CD14-positive monocyte (primary cell): ENCODE results near the gene DSTYK. TPM values are rescaled to one million over a fixed set of nuclear protein-coding genes. Genes with fewer than 3 reads are reported as not detected.

Experiments
- DNase-seq, 3 donors: peaks; one replicate each; pipeline ENCODE4 v3.0.0-alpha.2; 2011 to 2022
- H2AFZ ChIP-seq: 2 replicates; pipeline ENCODE4 v1.6.0; 2012; ENCODE audit warnings: mild to moderate bottlenecking, low read depth, low read length, inconsistent platforms; ENCODE audit not compliant: insufficient read depth, poor library complexity, severe bottlenecking
- H3K27ac ChIP-seq, 2 donors: 1 replicate in 1 of 2; 2 replicates in 1 of 2; pipeline ENCODE4 v1.5.1; 2012 to 2013; ENCODE audit warnings: low read length in 2 of 2, control low read depth in 1 of 2, inconsistent platforms in 1 of 2, low read depth in 1 of 2, mild to moderate bottlenecking in 1 of 2
- H3K27me3 ChIP-seq, 2 donors: one replicate each; pipeline versions ENCODE4 v1.6.0 to v1.6.1; 2011 to 2013; ENCODE audit warnings: low read length in 2 of 2; ENCODE audit not compliant: control insufficient read depth in 2 of 2, insufficient read depth in 2 of 2
- H3K36me3 ChIP-seq, 2 donors: replicated peaks in 1 of 2; 1 replicate in 1 of 2; 2 replicates in 1 of 2; pipeline versions ENCODE4 v1.5.1 to v1.6.1; 2012 to 2013; ENCODE audit warnings: low read length in 2 of 2, control low read depth in 1 of 2, inconsistent platforms in 1 of 2, mild to moderate bottlenecking in 1 of 2; ENCODE audit not compliant: insufficient read depth in 2 of 2, control insufficient read depth in 1 of 2
- H3K4me1 ChIP-seq, 2 donors: 1 replicate in 1 of 2; 2 replicates in 1 of 2; pipeline versions ENCODE4 v1.5.1 to v1.6.1; 2012 to 2013; ENCODE audit warnings: low read length in 2 of 2, control low read depth in 1 of 2, inconsistent platforms in 1 of 2, mild to moderate bottlenecking in 1 of 2, moderate library complexity in 1 of 2; ENCODE audit not compliant: insufficient read depth in 2 of 2, control insufficient read depth in 1 of 2
- H3K4me2 ChIP-seq: replicated peaks from 2 replicates; pipeline ENCODE3; 2012; ENCODE audit warnings: low read length, moderate library complexity, mild to moderate bottlenecking; ENCODE audit not compliant: poor library complexity, severe bottlenecking; ENCODE audit errors: extremely low read depth
- H3K4me3 ChIP-seq, 3 experiments: fragments of 200-600 bp in 1 of 3; sonication (generic) in 1 of 3; replicated peaks in 1 of 3; 1 replicate in 2 of 3; 2 replicates in 1 of 3; pipeline ENCODE4 v1.5.1; 2011 to 2013; ENCODE audit warnings: low read length in 3 of 3, mild to moderate bottlenecking in 3 of 3, control low read depth in 2 of 3, low read depth in 2 of 3, inconsistent platforms in 1 of 3, moderate library complexity in 1 of 3
- H3K79me2 ChIP-seq: 2 replicates; pipeline ENCODE4 v1.6.0; 2012; ENCODE audit warnings: mild to moderate bottlenecking, control low read depth, inconsistent platforms, low read length, moderate library complexity; ENCODE audit not compliant: insufficient read depth
- H3K9ac ChIP-seq: 2 replicates; pipeline ENCODE4 v1.6.0; 2017; ENCODE audit warnings: low read length, mild to moderate bottlenecking; ENCODE audit not compliant: insufficient read depth, poor library complexity, severe bottlenecking
- H3K9me3 ChIP-seq, 2 donors: replicated peaks in 1 of 2; 1 replicate in 1 of 2; 2 replicates in 1 of 2; pipeline versions ENCODE4 v1.5.1 to v1.6.1; 2012 to 2013; ENCODE audit warnings: low read length in 2 of 2, control low read depth in 1 of 2; ENCODE audit not compliant: control insufficient read depth in 1 of 2, insufficient read depth in 1 of 2
- H4K20me1 ChIP-seq: 2 replicates; pipeline ENCODE4 v1.6.0; 2012; ENCODE audit warnings: mild to moderate bottlenecking, low read length, control low read depth, moderate library complexity; ENCODE audit not compliant: insufficient read depth
- H3K27ac Mint-ChIP-seq, 7 donors: one replicate each; pipeline ENCODE4 v1.8.0; 2020; ENCODE audit warnings: mild to moderate bottlenecking in 7 of 7, mixed read lengths in 7 of 7, moderate library complexity in 6 of 7, inconsistent platforms in 2 of 7
- H3K27me3 Mint-ChIP-seq, 3 donors: one replicate each; pipeline ENCODE4 v1.8.0; 2021 to 2022; ENCODE audit warnings: low read depth in 3 of 3, mild to moderate bottlenecking in 3 of 3, mixed read lengths in 3 of 3, moderate library complexity in 3 of 3, inconsistent platforms in 1 of 3
- H3K36me3 Mint-ChIP-seq, 2 donors: one replicate each; pipeline ENCODE4 v1.8.0; 2020; ENCODE audit warnings: mixed read lengths in 2 of 2, inconsistent platforms in 1 of 2, mild to moderate bottlenecking in 1 of 2
- H3K4me1 Mint-ChIP-seq: one replicate; pipeline ENCODE4 v1.8.0; 2020; ENCODE audit warnings: mild to moderate bottlenecking, mixed read lengths
- H3K4me3 Mint-ChIP-seq, 2 donors: one replicate each; pipeline ENCODE4 v1.8.0; 2020; ENCODE audit warnings: mild to moderate bottlenecking in 2 of 2, mixed read lengths in 2 of 2, moderate library complexity in 1 of 2
- H3K9me3 Mint-ChIP-seq, 7 donors: one replicate each; pipeline ENCODE4 v1.8.0; 2020 to 2022; ENCODE audit warnings: mixed read lengths in 7 of 7, mild to moderate bottlenecking in 6 of 7, moderate library complexity in 6 of 7, inconsistent platforms in 2 of 7
- CTCF ChIP-seq: fragments of 200-600 bp; IDR thresholded peaks from one replicate; pipeline ENCODE4 v1.8.0; 2022; ENCODE audit warnings: antibody characterized with exemption, mild to moderate bottlenecking
- WGBS: methylation state at CpG from one replicate; pipeline ENCODE4 v1.1.5; 2013; ENCODE audit warnings: missing lambda C conversion rate; ENCODE audit not compliant: insufficient coverage; 5-methylcytosine and 5-hydroxymethylcytosine counted together
- intact Hi-C, 2 donors: fragments of 100-400 bp; cut with micrococcal nuclease; formaldehyde crosslinking; loops; one replicate each; pipeline versions ENCODE4 v1.15.0 to v1.15.1; 2023
- polyA plus RNA-seq, 3 donors: library from polyadenylated mRNA; depleted of rRNA in 1 of 3; unstranded in 2 of 3; stranded (reverse) in 1 of 3; fragments of 300-500 nt in 2 of 3; fragments of >200 nt in 1 of 3; fragmentation: Illumina TruSeq in 2 of 3; gene quantifications; 1 replicate in 2 of 3; 2 replicates in 1 of 3; pipeline ENCODE4 v1.2.3, GENCODE V29; 2012 to 2021

Gene DSTYK
- polyA plus RNA-seq, 3 donors: 2.9 to 6.5 (median 3.8) TPM

- peaks cover 5% of the 10 kb centered on the region for H4K20me1 ChIP-seq
- H3K4me3 Mint-ChIP-seq: no peak overlapping the region
- no peak overlapping the region for H3K9ac ChIP-seq
- 100% methylated on average over 1 of the region's 3 CpGs for WGBS
- intact Hi-C loops: no loop called here
- H3K9me3 ChIP-seq: no peaks in the 10 kb centered on the region
- no peak overlapping the region for H3K4me2 ChIP-seq
- no peaks in the 10 kb centered on the region for H3K4me1 Mint-ChIP-seq
- no peaks in the 10 kb centered on the region for H3K79me2 ChIP-seq
- H3K4me1 ChIP-seq: no peaks in the 10 kb centered on the region
- H3K27ac ChIP-seq: no peak overlapping the region
- H3K36me3 ChIP-seq: peaks cover 95 to 100% of the 10 kb centered on the region in 2 donors
- H3K36me3 Mint-ChIP-seq: peaks cover 91 to 97% of the 10 kb centered on the region in 2 donors
- no peaks in the 10 kb centered on the region for H3K27me3 ChIP-seq
- H3K27me3 Mint-ChIP-seq: no peaks in the 10 kb centered on the region
- no peak for DNase-seq
- TF ChIP-seq CTCF: no peak
- H3K27ac Mint-ChIP-seq: no peak overlapping the region
- H3K4me3 ChIP-seq: no peak overlapping the region
- no peak overlapping the region for H2AFZ ChIP-seq
- no peaks in the 10 kb centered on the region for H3K9me3 Mint-ChIP-seq
These were observed 109.1 kb downstream of the DSTYK start for GRCh38 chr1:205102404-205102803.

GRCh38 chr1:205098242-205098641, 113.3 kb downstream of the DSTYK start:
- Histone ChIP-seq H3K79me2 (no peaks in the 10 kb centered on the region), H3K27ac (no peak overlapping the region), H3K4me2 (no peak overlapping the region), H3K4me3 (no peak overlapping the region), H3K9me3 (no peaks in the 10 kb centered on the region), H3K4me1 (no peaks in the 10 kb centered on the region), H3K27me3 (no peaks in the 10 kb centered on the region), H4K20me1 (no peaks in the 10 kb centered on the region), H3K9ac (no peak overlapping the region), H3K36me3 (peaks cover 93 to 97% of the 10 kb centered on the region in 2 donors), H2AFZ (no peak overlapping the region)
- intact Hi-C loops: no loop called here
- Mint-ChIP-seq H3K4me3 (no peak overlapping the region), H3K27ac (peak overlapping the region in 1 of 7 donors; percentile 19), H3K27me3 (no peaks in the 10 kb centered on the region), H3K9me3 (no peaks in the 10 kb centered on the region), H3K4me1 (no peaks in the 10 kb centered on the region), H3K36me3 (peaks cover 90 to 99% of the 10 kb centered on the region in 2 donors)
- TF ChIP-seq CTCF: no peak
- no peak for DNase-seq
